K562 (cell line): ENCODE measurements around the gene DDX50. TPM values are rescaled to one million over a fixed set of nuclear protein-coding genes. Genes with fewer than 3 reads are reported as not detected.

Experiments
- BCLAF1 ChIP-seq, 2 experiments: fragments of 450-650 bp in 1 of 2; IDR thresholded peaks; 2 replicates each; pipeline ENCODE4 v1.6.1; 2011 to 2017; ENCODE audit warnings: low read depth in 2 of 2, antibody characterized with exemption in 1 of 2, borderline replicate concordance in 1 of 2, low read length in 1 of 2, mild to moderate bottlenecking in 1 of 2, mixed read lengths in 1 of 2; ENCODE audit not compliant: control insufficient read depth in 1 of 2
- CHD7 ChIP-seq: fragments of 200-600 bp; sonication (generic); IDR thresholded peaks from one replicate; pipeline ENCODE4 v1.6.1; 2012; ENCODE audit warnings: mild to moderate bottlenecking, low read depth, low read length, inconsistent platforms
- ZBED1 ChIP-seq: IDR thresholded peaks from 2 replicates; pipeline ENCODE4 v1.6.1; 2014
- ZNF24 ChIP-seq: fragments of 450-650 bp; IDR thresholded peaks from 2 replicates; pipeline ENCODE4 v1.6.1; 2016
- polyA plus RNA-seq, 8 experiments: library from polyadenylated mRNA; depleted of rRNA in 4 of 8; stranded (reverse) in 5 of 8; unstranded in 3 of 8; fragments of >200 nt; fragmentation: Nextera tagmentation in 2 of 8; fragmentation: Illumina TruSeq in 1 of 8; extraction: Ambion mirVana in 2 of 8; extraction: Trizol in 1 of 8; gene quantifications; 2 replicates each; pipeline versions ENCODE4 v1.2.1 to v1.2.3, GENCODE V29; 2011 to 2014; ENCODE audit warnings: inconsistent platforms in 1 of 8, missing spikeins in 1 of 8
- total RNA-seq, 7 experiments: library from RNA; depleted of rRNA in 6 of 7; stranded (reverse); fragments of >200 nt in 6 of 7; fragmentation: Illumina TruSeq in 2 of 7; extraction: Trizol in 2 of 7; gene quantifications; 2 replicates each; pipeline versions ENCODE4 v1.2.1 to v1.2.3, GENCODE V29; 2011 to 2021; ENCODE audit warnings: low replicate concordance in 1 of 7
- TF ChIP-seq, protein P1 (sequence below): fragments of 250-450 bp; sonication (Bioruptor Pico); IDR thresholded peaks from 2 replicates; pipeline ENCODE4 v1.4.0; 2020; ENCODE audit warnings: mild to moderate bottlenecking

DDX50 gene
- total and polyA plus RNA-seq, 9 of the 15 experiments (the other 6 are each of a cell fraction or from before 2014, with no cell fraction given), result 36.7 to 86.8 (median 57.4) TPM

GRCh38 chr10:68959695-68960527 lies 58.8 kb downstream of the DDX50 start (continued):
- no peak for TF ChIP-seq CHD7
- no peak for TF ChIP-seq ZNF24
- TF ChIP-seq, protein P1, sequence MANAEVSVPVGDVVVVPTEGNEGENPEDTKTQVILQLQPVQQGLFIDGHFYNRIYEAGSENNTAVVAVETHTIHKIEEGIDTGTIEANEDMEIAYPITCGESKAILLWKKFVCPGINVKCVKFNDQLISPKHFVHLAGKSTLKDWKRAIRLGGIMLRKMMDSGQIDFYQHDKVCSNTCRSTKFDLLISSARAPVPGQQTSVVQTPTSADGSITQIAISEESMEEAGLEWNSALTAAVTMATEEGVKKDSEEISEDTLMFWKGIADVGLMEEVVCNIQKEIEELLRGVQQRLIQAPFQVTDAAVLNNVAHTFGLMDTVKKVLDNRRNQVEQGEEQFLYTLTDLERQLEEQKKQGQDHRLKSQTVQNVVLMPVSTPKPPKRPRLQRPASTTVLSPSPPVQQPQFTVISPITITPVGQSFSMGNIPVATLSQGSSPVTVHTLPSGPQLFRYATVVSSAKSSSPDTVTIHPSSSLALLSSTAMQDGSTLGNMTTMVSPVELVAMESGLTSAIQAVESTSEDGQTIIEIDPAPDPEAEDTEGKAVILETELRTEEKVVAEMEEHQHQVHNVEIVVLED, result no peak
- TF ChIP-seq ZBED1, result no peak
- TF ChIP-seq BCLAF1 (IDR thresholded peaks at IDR 0.05; ENCODE audit: borderline replicate concordance in 1 of 2, control insufficient read depth in 1 of 2, low read depth in 2 of 2, low read length in 1 of 2), result peak in 1 of 2 experiments; percentile 52; a peak in 1 of 4 replicates
